ENCODE results near the gene LRP1.
A peak's percentile ranks its signal among the peaks of the same experiment; 100 is the strongest.

Gene LRP1

GRCh38 chr12:57205186-57205585, 76.9 kb downstream of the LRP1 start:
- DNase-seq (ENCODE audit: insufficient read length) (no peak), FAIRE-seq (no peak)
- TF ChIP-seq TAF1 (IDR thresholded peaks at IDR 0.05; ENCODE audit: borderline replicate concordance, low read depth, low read length), result no peak
- no peak for TF ChIP-seq POLR2A (IDR thresholded peaks at IDR 0.05; ENCODE audit: low read depth, low read length)
- TF ChIP-seq POLR2AphosphoS5 (IDR thresholded peaks at IDR 0.05; ENCODE audit: low read depth, low read length), result no peak

- FAIRE-seq (no peak), DNase-seq (ENCODE audit: insufficient read length) (no peak)
- TF ChIP-seq POLR2A (IDR thresholded peaks at IDR 0.05; ENCODE audit: low read depth, low read length) (no peak), TAF1 (IDR thresholded peaks at IDR 0.05; ENCODE audit: borderline replicate concordance, low read depth, low read length) (no peak), POLR2AphosphoS5 (IDR thresholded peaks at IDR 0.05; ENCODE audit: low read depth, low read length) (no peak)
These were observed 77.6 kb downstream of the LRP1 start for GRCh38 chr12:57205931-57206330.

GRCh38 chr12:57207731-57208630, 79.7 kb downstream of the LRP1 start:
- DNase-seq (ENCODE audit: insufficient read length), result no peak
- FAIRE-seq, result no peak
- no peak for TF ChIP-seq POLR2AphosphoS5 (IDR thresholded peaks at IDR 0.05; ENCODE audit: low read depth, low read length)
- no peak for TF ChIP-seq TAF1 (IDR thresholded peaks at IDR 0.05; ENCODE audit: borderline replicate concordance, low read depth, low read length)
- no peak for TF ChIP-seq POLR2A (IDR thresholded peaks at IDR 0.05; ENCODE audit: low read depth, low read length)

- FAIRE-seq (no peak), DNase-seq (ENCODE audit: insufficient read length) (no peak)
These were observed 80.5 kb downstream of the LRP1 start for GRCh38 chr12:57208631-57209282.

GRCh38 chr12:57209916-57210315, 81.6 kb downstream of the LRP1 start:
- FAIRE-seq (no peak), DNase-seq (ENCODE audit: insufficient read length) (no peak)
- TF ChIP-seq POLR2A (IDR thresholded peaks at IDR 0.05; ENCODE audit: low read depth, low read length) (no peak), POLR2AphosphoS5 (IDR thresholded peaks at IDR 0.05; ENCODE audit: low read depth, low read length) (no peak), TAF1 (IDR thresholded peaks at IDR 0.05; ENCODE audit: borderline replicate concordance, low read depth, low read length) (no peak)

More at GRCh38 chr12:57208631-57209282, 80.5 kb downstream of the LRP1 start:
- TF ChIP-seq POLR2AphosphoS5 (IDR thresholded peaks at IDR 0.05; ENCODE audit: low read depth, low read length) (no peak), TAF1 (IDR thresholded peaks at IDR 0.05; ENCODE audit: borderline replicate concordance, low read depth, low read length) (no peak), POLR2A (IDR thresholded peaks at IDR 0.05; ENCODE audit: low read depth, low read length) (no peak)

GRCh38 chr12:57210461-57210860, 82.2 kb downstream of the LRP1 start:
- DNase-seq (ENCODE audit: insufficient read length), result no peak
- no peak for FAIRE-seq
- TF ChIP-seq TAF1 (IDR thresholded peaks at IDR 0.05; ENCODE audit: borderline replicate concordance, low read depth, low read length) (no peak), POLR2AphosphoS5 (IDR thresholded peaks at IDR 0.05; ENCODE audit: low read depth, low read length) (no peak), POLR2A (IDR thresholded peaks at IDR 0.05; ENCODE audit: low read depth, low read length) (no peak)

- FAIRE-seq (no peak), DNase-seq (ENCODE audit: insufficient read length) (no peak)
- TF ChIP-seq POLR2AphosphoS5 (IDR thresholded peaks at IDR 0.05; ENCODE audit: low read depth, low read length) (no peak), TAF1 (IDR thresholded peaks at IDR 0.05; ENCODE audit: borderline replicate concordance, low read depth, low read length) (no peak), POLR2A (IDR thresholded peaks at IDR 0.05; ENCODE audit: low read depth, low read length) (no peak)
These were observed 82.8 kb downstream of the LRP1 start for GRCh38 chr12:57210926-57211692.

- TF ChIP-seq POLR2A (IDR thresholded peaks at IDR 0.05; ENCODE audit: low read depth, low read length) (no peak), POLR2AphosphoS5 (IDR thresholded peaks at IDR 0.05; ENCODE audit: low read depth, low read length) (no peak)
- no peak for DNase-seq (ENCODE audit: insufficient read length)
- FAIRE-seq, result no peak
These were observed 83.8 kb downstream of the LRP1 start for GRCh38 chr12:57211791-57212700.

- DNase-seq (ENCODE audit: insufficient read length) (no peak), FAIRE-seq (no peak)
- TF ChIP-seq TAF1 (IDR thresholded peaks at IDR 0.05; ENCODE audit: borderline replicate concordance, low read depth, low read length) (no peak), POLR2AphosphoS5 (IDR thresholded peaks at IDR 0.05; ENCODE audit: low read depth, low read length) (no peak), POLR2A (IDR thresholded peaks at IDR 0.05; ENCODE audit: low read depth, low read length) (no peak)
These were observed 84.4 kb downstream of the LRP1 start for GRCh38 chr12:57212701-57213057.

GRCh38 chr12:57213058-57213715, 84.9 kb downstream of the LRP1 start:
- FAIRE-seq (peak; percentile 91), DNase-seq (ENCODE audit: insufficient read length) (peak; percentile 95)
- TF ChIP-seq POLR2A (IDR thresholded peaks at IDR 0.05; ENCODE audit: low read depth, low read length), result no peak
- TF ChIP-seq POLR2AphosphoS5 (IDR thresholded peaks at IDR 0.05; ENCODE audit: low read depth, low read length), result no peak
- no peak for TF ChIP-seq TAF1 (IDR thresholded peaks at IDR 0.05; ENCODE audit: borderline replicate concordance, low read depth, low read length)

All from GM12892 (cell line).